ENCODE data around the gene GPHN. TPM values are rescaled to one million over a fixed set of nuclear protein-coding genes. Genes with fewer than 3 reads are reported as not detected.
A peak's percentile ranks its signal among the peaks of the same experiment; 100 is the strongest.

GPHN gene
- total RNA-seq, 1 donor from 2014 or later = 12.9 TPM

DNA sequence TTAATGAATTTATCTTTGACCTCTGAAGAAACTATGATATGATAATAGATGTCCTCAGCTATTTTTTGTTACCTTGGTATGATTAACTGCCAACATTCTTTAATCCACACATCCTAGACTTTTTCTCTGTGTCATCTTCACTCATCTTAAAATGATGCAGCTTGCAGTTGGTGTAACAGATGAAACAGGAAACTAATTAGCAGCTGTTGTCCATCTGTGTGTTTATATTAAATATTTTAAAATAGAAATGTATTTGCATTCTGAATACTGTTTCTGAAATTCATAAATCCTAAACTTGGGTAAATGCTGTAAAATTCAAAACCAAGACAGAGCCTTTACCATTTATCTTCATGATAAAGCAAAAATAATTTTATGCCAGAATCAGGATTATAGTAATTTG, 625.2 kb downstream of the GPHN start:
- no peaks in the 10 kb centered on the region for H3K36me3 ChIP-seq (ENCODE audit: control insufficient read depth, insufficient read depth, low read length)
- no peak overlapping the region for H3K4me3 ChIP-seq (ENCODE audit: low read depth, low read length)
- TF ChIP-seq, protein P1, sequence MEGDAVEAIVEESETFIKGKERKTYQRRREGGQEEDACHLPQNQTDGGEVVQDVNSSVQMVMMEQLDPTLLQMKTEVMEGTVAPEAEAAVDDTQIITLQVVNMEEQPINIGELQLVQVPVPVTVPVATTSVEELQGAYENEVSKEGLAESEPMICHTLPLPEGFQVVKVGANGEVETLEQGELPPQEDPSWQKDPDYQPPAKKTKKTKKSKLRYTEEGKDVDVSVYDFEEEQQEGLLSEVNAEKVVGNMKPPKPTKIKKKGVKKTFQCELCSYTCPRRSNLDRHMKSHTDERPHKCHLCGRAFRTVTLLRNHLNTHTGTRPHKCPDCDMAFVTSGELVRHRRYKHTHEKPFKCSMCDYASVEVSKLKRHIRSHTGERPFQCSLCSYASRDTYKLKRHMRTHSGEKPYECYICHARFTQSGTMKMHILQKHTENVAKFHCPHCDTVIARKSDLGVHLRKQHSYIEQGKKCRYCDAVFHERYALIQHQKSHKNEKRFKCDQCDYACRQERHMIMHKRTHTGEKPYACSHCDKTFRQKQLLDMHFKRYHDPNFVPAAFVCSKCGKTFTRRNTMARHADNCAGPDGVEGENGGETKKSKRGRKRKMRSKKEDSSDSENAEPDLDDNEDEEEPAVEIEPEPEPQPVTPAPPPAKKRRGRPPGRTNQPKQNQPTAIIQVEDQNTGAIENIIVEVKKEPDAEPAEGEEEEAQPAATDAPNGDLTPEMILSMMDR (IDR thresholded peaks at IDR 0.05; ENCODE audit: insufficient read depth, low read length, poor library complexity, severe bottlenecking) = no peak
- no peaks in the 10 kb centered on the region for H3K27me3 ChIP-seq (ENCODE audit: control insufficient read depth, insufficient read depth, low read length)
- no peak for DNase-seq (ENCODE audit: low read depth)

DNA sequence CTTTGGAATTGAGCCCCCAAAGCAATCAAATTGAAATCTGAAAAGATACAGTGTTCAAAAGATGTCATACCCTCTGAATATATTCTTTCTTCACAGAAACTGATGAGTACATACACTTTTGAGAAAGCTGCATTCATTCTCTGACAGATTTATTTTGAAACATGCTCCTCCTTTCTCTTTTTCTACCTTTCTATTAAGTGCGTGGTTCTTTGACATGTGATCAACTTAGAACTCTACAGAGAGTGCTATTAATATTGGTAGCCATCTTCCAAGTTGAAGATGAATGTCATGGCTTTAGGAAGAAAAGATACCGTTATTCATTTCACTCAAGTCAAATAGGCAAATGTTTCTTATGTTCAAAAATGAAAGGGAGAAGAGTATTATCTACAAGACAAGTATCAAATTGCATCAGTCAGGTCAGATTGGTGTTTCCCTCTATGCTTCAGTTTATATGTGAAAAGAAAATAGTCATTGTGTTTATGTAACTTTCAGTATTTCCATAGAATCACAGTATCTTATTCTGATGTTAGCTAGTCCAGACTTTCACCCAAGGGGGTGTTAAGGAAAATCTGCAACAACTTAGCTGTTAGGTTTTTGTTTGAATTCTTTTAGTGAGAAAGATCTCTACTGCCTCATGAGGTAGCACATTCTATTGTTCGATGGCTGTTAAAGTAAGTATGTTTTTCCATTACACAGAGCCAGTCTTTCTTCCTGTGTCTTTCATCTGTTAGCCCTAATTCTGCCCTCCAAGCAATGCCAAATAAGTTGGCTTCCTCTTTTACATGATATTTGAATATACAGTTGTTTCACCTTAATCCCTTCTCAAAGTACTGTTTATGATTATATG, 625.9 kb downstream of the GPHN start:
- TF ChIP-seq, protein P1 (IDR thresholded peaks at IDR 0.05; ENCODE audit: insufficient read depth, low read length, poor library complexity, severe bottlenecking) = no peak
- Histone ChIP-seq H3K4me3 (ENCODE audit: low read depth, low read length) (no peak overlapping the region), H3K36me3 (ENCODE audit: control insufficient read depth, insufficient read depth, low read length) (no peaks in the 10 kb centered on the region), H3K27me3 (ENCODE audit: control insufficient read depth, insufficient read depth, low read length) (no peaks in the 10 kb centered on the region)
- no peak for DNase-seq (ENCODE audit: low read depth)

DNA sequence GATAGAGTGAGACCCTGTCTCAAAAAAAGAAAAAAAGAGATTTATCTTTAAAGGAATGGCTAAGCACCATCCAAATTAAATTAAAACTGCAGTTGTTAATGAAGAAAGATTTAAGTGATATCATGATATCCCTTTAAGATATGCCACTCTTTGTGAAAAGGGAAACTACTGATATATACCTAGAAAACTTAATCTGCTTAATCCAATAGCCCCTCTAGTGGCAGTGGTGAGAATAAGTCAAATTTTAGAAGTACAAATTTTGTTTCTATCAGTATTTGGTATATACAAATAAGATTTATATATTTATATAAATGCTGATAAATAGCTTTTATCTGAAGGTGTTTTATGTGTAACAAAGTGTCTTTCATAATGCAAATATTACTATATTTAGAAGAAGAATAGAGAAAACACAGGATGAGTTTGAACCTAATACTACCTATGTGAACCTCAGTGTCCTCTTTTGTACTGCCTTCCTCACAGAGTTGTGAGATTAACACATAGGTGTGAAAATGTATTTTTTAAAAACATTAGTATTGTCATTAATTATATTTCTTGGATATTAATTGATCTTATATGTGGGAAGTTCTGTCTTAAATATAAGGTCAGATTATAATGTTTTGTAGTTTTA, 629.9 kb downstream of the GPHN start:
- no peaks in the 10 kb centered on the region for H3K27me3 ChIP-seq (ENCODE audit: control insufficient read depth, insufficient read depth, low read length)
- no peaks in the 10 kb centered on the region for H3K36me3 ChIP-seq (ENCODE audit: control insufficient read depth, insufficient read depth, low read length)
- no peak for DNase-seq (ENCODE audit: low read depth)
- H3K4me3 ChIP-seq (ENCODE audit: low read depth, low read length) = no peak overlapping the region
- TF ChIP-seq, protein P1 (IDR thresholded peaks at IDR 0.05; ENCODE audit: insufficient read depth, low read length, poor library complexity, severe bottlenecking) = peak; percentile 44

DNA sequence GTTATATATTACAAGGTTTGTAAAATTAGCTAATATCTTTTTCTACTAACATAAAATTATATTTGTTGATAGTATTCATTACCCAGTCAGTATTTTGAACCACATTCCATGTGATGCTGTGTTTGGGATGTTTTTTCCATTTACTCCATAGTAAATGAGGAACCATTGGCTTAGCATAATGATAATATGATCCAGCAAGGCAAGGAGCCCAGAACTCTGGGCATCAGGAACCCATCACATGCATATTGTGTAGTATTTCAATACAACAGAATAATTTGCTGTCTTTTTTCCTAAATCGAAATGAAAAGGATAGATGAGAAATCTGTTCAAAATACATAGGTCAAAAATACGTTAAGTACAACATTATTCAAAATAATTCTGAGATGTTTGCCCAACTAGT, 632.6 kb downstream of the GPHN start:
- no peak for DNase-seq (ENCODE audit: low read depth)
- TF ChIP-seq, protein P1 (IDR thresholded peaks at IDR 0.05; ENCODE audit: insufficient read depth, low read length, poor library complexity, severe bottlenecking) = no peak
- Histone ChIP-seq H3K36me3 (ENCODE audit: control insufficient read depth, insufficient read depth, low read length) (no peaks in the 10 kb centered on the region), H3K4me3 (ENCODE audit: low read depth, low read length) (no peak overlapping the region), H3K27me3 (ENCODE audit: control insufficient read depth, insufficient read depth, low read length) (no peaks in the 10 kb centered on the region)

DNA sequence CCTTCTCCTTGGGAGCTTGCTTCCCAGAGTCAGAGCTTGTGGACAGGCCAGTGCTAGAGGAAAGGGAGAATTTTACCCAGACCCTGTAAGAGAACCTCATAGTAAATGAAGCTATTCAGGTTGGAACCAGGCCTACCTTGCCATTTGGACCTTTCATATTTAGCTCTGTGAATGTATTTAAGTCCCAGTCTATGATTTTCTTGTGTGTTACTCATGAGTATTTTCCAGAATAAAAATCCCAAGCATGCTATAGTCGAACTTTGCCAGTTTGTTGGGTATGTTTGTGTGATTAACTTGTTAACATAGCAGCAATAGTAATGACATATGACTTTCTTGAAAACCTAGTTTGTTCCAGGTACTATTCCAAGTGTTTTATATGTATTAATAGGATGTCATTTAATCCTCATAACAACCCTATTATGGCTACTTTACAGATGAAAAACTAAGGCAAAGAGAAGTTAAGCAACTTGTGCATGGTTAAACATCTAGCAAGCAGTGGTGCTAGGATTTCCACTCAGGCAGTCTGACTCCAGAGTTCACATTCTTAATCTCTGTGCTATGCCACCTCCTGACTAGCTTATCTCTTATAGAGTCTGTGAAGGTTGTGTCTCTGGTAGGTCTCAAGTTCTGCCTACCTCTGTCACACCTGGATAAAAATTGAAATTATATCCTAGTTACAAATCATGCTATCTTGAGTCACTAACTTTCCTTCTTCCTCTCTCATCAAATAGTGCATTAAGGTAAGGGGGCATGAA, 633.4 kb downstream of the GPHN start:
- no peak for DNase-seq (ENCODE audit: low read depth)
- TF ChIP-seq, protein P1 (IDR thresholded peaks at IDR 0.05; ENCODE audit: insufficient read depth, low read length, poor library complexity, severe bottlenecking) = no peak
- no peaks in the 10 kb centered on the region for H3K27me3 ChIP-seq (ENCODE audit: control insufficient read depth, insufficient read depth, low read length)
- H3K36me3 ChIP-seq (ENCODE audit: control insufficient read depth, insufficient read depth, low read length) = no peaks in the 10 kb centered on the region
- no peak overlapping the region for H3K4me3 ChIP-seq (ENCODE audit: low read depth, low read length)

All from kidney epithelial cell (primary cell).